Muscle layer of duodenum (tissue), 2 donors: ENCODE measurements around the gene LPIN1.

ENCODE experiments used
- H3K27ac ChIP-seq: one replicate; pipeline ENCODE4 v1.7.0; 2013; ENCODE audit warnings: mild to moderate bottlenecking, low read length
- H3K27me3 ChIP-seq: one replicate; pipeline ENCODE4 v1.7.0; 2013; ENCODE audit warnings: low read depth, mild to moderate bottlenecking, control low read depth, low read length
- H3K36me3 ChIP-seq, 2 donors: one replicate each; pipeline ENCODE4 v1.7.0; 2013; ENCODE audit warnings: low read length in 2 of 2, control low read depth in 1 of 2, mild to moderate bottlenecking in 1 of 2; ENCODE audit not compliant: insufficient read depth in 2 of 2, control insufficient read depth in 1 of 2
- H3K4me1 ChIP-seq, 2 donors: one replicate each; pipeline ENCODE4 v1.7.0; 2013; ENCODE audit warnings: low read length in 2 of 2, mild to moderate bottlenecking in 2 of 2, control low read depth in 1 of 2, moderate library complexity in 1 of 2; ENCODE audit not compliant: insufficient read depth in 2 of 2, control insufficient read depth in 1 of 2
- H3K4me3 ChIP-seq, 2 donors: one replicate each; pipeline ENCODE4 v1.7.0; 2013; ENCODE audit warnings: low read length in 2 of 2, low read depth in 1 of 2, mild to moderate bottlenecking in 1 of 2
- H3K9me3 ChIP-seq, 2 donors: one replicate each; pipeline ENCODE4 v1.7.0; 2013; ENCODE audit warnings: low read length in 2 of 2, control low read depth in 1 of 2, mild to moderate bottlenecking in 1 of 2; ENCODE audit not compliant: control insufficient read depth in 1 of 2
- donor health status: healthy.

Gene LPIN1

DNA sequence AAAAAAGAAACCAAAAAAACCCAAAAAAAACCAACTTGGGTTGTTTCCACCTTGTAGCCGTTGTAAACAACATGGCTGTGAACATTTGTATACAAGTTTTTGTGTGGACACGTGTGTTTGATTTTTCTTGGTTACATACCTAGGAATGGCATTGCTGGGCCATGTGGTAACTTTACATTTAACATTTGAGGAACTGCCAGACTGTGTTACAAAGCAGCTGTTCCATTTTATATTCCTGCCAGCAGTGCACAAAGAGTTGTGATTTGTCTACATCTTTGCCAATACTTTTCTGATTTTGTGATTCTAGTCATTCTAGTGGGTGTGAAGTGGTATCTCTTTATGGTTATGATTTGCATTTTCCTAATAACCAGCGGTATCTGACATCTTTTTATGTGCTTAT lies 22.5 kb downstream of the LPIN1 start:
- Histone ChIP-seq H3K4me1 (peaks cover 5 to 9% of the 10 kb centered on the region in 2 donors), H3K36me3 (peaks cover 41 to 66% of the 10 kb centered on the region in 2 donors), H3K27ac (no peak overlapping the region), H3K9me3 (no peaks in the 10 kb centered on the region), H3K27me3 (no peaks in the 10 kb centered on the region), H3K4me3 (no peak overlapping the region)

DNA sequence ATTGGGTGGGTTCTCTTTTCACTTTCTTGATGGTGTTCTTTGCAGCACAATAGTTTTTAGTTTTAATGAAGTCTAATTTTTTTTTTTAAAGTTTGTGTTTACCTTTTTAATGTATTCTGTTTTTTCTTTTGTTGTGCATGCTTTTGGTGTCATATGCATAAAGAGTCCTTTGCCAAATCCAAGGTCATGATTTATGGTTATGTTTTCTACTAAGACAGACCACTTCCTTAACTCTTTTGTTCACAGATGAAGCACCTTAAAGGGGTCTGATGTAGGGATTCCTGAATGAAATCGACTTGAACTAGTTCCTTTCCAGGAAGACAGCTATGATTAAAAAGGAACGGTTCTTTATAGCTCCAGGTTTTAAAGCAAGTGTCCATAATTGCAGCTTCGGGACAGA lies 23.1 kb downstream of the LPIN1 start:
- no peak overlapping the region for H3K27ac ChIP-seq
- no peaks in the 10 kb centered on the region for H3K27me3 ChIP-seq
- H3K4me1 ChIP-seq: peaks cover 2 to 3% of the 10 kb centered on the region in 2 donors
- H3K9me3 ChIP-seq: no peaks in the 10 kb centered on the region
- peaks cover 47 to 72% of the 10 kb centered on the region in 2 donors for H3K36me3 ChIP-seq
- H3K4me3 ChIP-seq: no peak overlapping the region

DNA sequence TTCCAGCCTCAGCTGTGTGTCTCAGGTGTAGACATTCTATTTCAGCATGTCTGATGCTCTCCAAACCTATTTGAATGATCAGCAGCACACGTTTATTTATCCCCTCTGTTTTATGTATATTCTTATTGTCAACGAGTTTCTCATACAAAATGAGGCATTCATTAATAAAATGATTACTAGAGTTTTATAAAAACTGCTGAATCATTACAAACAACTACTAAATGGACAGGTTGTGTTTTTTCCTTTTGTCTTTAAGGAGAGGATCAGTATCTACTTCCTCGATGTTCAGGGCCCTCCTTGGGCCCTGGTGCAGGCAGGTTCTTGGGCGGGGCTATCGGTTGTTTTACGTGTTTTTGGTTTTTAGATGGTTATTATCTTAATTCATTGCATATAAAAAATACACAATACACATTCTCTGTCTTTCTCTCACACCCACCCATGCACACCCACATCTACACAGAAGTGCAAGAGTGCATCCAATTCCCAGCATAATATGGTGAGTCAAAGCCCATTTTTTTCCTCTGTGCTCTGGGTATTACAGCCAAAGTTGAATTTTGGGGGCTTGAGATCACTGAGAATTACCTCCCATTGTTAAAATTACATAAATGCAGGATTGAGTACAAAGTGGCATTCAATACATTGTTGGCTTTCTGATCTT lies 24.2 kb downstream of the LPIN1 start:
- H3K4me3 ChIP-seq: no peak overlapping the region
- H3K27ac ChIP-seq: no peak overlapping the region
- no peaks in the 10 kb centered on the region for H3K4me1 ChIP-seq
- no peaks in the 10 kb centered on the region for H3K9me3 ChIP-seq
- peaks cover 53 to 71% of the 10 kb centered on the region in 2 donors for H3K36me3 ChIP-seq
- no peaks in the 10 kb centered on the region for H3K27me3 ChIP-seq

DNA sequence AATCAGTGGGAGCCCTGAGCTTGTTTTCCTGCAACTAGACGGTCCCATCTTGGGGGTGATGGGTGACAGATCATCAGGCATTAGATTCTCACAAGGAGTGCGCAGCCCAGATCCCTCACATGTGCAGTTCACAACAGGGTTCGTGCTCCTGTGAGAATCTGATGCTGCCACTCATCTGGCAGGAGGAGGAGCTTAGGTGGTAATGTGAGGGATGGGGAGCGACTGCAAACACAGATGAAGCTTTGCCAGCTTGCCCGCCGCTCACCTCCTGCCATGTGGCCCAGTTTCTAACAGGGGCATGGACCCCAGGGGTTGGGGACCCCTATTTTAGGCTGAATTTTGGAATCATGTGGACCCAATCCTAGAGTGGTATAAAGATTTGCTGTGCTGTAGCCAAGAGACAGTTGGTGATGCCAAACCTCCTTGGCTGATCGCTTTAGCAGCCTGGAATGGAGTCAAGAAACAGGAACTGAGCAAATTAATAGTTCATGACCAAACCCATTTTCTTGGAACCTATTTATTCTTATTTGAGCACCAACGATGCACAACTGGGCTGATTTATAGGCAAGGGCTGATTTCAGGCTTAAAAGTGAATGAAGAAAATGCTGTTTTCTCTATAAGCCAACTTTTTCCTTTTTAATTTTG lies 25.7 kb downstream of the LPIN1 start:
- Histone ChIP-seq H3K4me3 (no peak overlapping the region), H3K27me3 (no peaks in the 10 kb centered on the region), H3K36me3 (peaks cover 39 to 57% of the 10 kb centered on the region in 2 donors), H3K9me3 (no peaks in the 10 kb centered on the region), H3K4me1 (no peaks in the 10 kb centered on the region), H3K27ac (no peak overlapping the region)

DNA sequence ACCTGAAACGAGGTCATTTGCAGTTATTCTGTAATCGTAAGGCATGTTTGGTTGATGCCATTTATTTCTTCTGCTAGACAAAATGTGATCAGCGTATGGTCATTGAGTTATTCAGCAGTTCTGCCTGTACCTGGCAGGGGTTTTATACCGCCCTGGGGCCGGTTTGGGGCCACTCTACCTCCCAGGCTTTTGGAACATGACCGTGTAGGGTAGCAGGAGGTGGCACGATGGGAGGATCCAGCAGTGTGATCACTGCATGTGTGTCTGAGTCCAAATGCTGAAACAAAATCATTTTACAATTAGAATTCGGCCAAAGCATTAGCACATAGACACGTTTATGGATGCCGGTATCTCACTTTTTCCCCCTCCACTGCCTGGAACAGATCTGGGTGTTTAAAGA lies 26.7 kb downstream of the LPIN1 start:
- Histone ChIP-seq H3K27ac (no peak overlapping the region), H3K36me3 (peaks cover 38 to 48% of the 10 kb centered on the region in 2 donors), H3K4me3 (no peak overlapping the region), H3K9me3 (no peaks in the 10 kb centered on the region), H3K4me1 (no peaks in the 10 kb centered on the region), H3K27me3 (no peaks in the 10 kb centered on the region)

DNA sequence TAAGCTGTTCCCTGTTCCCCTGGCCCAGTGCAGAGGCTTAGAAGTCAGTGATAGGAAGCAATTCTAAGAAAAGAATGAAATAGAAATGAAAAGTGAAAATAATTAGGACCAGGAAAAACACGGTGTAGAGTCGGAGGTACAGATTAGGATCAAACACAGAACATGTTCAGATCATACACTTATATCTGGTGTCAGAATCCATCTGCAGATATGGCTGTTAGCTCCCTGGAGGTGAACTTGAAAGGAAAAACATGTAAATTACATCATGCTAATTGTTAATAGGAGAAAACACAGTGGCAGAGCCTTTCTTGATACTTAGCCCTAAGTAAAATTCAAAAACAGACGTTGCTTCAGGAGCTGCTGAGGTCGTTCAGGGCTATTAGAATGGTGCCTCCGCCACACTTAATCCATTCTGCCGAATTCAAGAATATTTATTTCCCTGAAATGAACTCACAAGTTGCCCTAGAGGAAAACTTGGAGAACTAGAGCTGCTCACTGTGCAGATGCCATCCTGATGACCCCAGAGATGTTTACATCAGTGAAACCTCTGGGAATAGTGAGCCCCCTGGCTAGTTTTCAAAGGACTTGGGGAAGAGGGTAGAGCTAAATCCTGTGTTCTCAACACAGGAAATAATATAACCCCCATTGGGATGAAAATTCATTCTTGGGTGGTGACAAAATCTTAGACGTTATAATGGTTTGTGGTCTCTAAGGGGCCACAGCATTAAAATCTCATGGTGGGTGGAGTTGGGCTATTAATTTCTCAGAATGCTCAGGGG lies 27.5 kb downstream of the LPIN1 start:
- peaks cover 0 to under 1% of the 10 kb centered on the region in 2 donors for H3K4me1 ChIP-seq
- H3K27me3 ChIP-seq: no peaks in the 10 kb centered on the region
- H3K4me3 ChIP-seq: no peak overlapping the region
- peaks cover 38 to 48% of the 10 kb centered on the region in 2 donors for H3K36me3 ChIP-seq
- no peak overlapping the region for H3K27ac ChIP-seq
- no peaks in the 10 kb centered on the region for H3K9me3 ChIP-seq

DNA sequence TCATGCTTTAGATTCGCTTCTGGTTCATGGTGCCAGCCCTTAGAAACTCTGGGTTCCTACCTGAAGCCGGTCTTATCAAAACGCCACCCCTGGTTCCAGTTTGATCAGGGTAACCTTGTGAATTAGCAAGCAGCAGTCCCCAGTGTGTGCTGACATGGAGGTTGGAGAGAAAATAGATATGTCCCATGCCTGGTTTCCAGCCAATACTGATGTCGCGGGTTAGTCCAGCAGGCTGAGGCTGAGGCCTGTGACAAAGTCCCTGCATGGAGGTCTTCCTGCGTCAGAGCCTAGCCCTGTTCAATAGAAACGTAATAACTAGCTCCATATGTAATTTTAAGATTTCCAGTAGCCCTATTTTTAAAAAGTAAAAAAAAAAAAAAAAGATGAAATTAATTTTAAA lies 28.2 kb downstream of the LPIN1 start:
- Histone ChIP-seq H3K27me3 (no peaks in the 10 kb centered on the region), H3K36me3 (peaks cover 38 to 45% of the 10 kb centered on the region in 2 donors), H3K4me3 (no peak overlapping the region), H3K9me3 (no peaks in the 10 kb centered on the region), H3K27ac (no peak overlapping the region), H3K4me1 (peaks cover 0 to 6% of the 10 kb centered on the region in 2 donors)

DNA sequence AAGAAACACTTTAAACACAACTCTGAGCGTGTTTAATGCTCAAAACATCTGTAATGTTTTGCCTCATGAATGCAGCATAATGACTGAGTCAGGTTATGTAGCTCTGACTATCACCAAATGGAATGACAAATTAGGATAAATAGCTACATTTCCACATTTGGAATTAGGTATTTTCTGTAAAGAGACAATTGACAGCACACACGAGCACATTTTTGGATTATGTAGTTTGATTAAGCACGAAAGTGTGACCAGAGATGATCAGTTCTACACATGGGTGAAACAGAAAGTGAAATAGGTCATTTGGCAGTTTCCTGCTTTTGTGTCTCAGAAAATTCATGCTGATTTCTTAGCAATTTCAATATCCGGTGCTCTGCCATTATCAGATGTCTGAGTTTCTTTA lies 29.0 kb downstream of the LPIN1 start:
- H3K9me3 ChIP-seq: no peaks in the 10 kb centered on the region
- H3K27me3 ChIP-seq: no peaks in the 10 kb centered on the region
- peak overlapping the region in 1 of 2 donors; percentile 4 for H3K4me3 ChIP-seq
- H3K27ac ChIP-seq: no peak overlapping the region
- peaks cover 37 to 43% of the 10 kb centered on the region in 2 donors for H3K36me3 ChIP-seq
- H3K4me1 ChIP-seq: peaks cover 0 to 6% of the 10 kb centered on the region in 2 donors

DNA sequence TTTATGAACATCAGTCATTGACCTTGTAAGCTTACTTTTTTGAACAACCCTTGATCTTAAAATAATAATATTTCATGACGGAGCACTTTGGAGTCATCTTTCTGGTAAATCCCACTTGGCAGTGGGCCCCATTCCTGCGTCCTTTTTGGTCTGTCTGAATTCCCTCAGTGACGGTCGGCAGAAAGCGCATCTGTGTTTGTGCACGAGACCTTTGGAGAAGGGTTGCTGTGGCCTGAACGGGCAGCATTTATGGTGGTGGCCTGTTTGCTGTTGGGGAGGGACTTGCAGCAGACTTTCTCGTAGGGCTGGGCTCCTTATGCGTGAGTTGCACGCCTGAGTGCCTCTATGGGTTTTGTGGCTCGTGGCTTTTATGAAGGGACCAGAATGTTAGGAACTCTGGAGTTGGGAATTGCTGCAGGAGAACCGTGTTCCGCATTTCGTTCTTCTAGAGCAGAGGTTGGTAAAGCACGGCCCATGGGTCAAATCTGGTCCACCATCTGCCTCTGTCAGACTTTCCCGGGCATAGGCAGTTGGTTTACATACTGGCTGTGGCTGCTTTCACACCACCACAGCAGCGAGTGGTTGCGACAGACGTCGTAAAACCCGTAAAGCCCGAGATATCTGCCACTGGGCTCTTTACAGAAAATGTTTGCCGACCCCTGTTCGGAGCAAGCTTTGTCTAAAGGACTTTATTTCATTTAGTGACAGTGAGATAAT lies 30.8 kb downstream of the LPIN1 start:
- peaks cover 0 to 6% of the 10 kb centered on the region in 2 donors for H3K4me1 ChIP-seq
- peaks cover 32 to 46% of the 10 kb centered on the region in 2 donors for H3K36me3 ChIP-seq
- no peaks in the 10 kb centered on the region for H3K27me3 ChIP-seq
- no peak overlapping the region for H3K4me3 ChIP-seq
- H3K9me3 ChIP-seq: no peaks in the 10 kb centered on the region
- H3K27ac ChIP-seq: no peak overlapping the region

DNA sequence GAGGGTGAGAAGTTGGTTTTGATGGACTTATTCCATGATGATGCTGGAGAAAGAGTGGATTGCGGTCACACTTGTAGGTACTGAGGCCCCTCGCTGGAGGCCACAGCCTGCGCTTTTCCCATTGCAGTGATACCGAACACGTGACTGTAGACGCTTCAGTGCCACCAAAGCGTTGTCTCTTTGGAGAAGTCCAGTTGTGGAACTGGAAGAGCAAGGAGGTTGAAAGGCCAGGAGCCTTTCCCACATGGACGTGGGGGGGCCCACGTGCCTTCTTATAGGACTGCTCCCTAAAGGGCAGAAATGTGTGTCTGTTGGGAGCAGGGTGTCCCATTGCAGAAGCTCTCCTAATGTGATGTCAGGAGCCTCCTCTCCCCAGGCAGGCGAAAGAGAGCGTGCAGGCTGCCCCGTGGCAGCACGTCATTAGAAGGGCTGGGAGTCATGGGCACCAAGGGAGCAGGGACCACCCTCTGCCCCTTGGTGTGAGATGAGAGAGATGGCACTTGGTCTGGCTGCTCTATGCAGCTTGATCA lies 31.5 kb downstream of the LPIN1 start:
- Histone ChIP-seq H3K27me3 (no peaks in the 10 kb centered on the region), H3K4me3 (no peak overlapping the region)

DNA sequence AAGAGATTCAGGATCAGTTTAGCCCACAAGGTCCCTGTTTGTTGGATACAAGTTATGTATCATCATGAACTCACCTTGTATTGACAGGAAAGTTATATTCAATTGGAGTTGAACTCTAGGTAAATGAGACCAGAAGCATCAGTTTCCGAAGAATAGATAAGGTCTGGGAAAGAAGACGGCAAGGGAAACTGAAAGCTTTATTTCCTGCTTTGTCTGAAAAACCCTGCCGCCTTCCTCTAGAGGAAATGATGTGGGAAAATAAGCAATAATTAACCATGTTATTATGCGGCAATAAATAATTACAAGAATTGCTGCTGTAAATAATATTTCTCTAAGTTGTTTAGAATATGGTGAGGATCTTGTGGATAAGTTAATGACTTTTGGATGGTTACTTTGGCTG lies 32.0 kb downstream of the LPIN1 start:
- Histone ChIP-seq H3K9me3 (no peaks in the 10 kb centered on the region), H3K36me3 (peaks cover 41 to 49% of the 10 kb centered on the region in 2 donors), H3K4me3 (no peak overlapping the region), H3K27ac (no peak overlapping the region), H3K4me1 (peaks cover 0 to 6% of the 10 kb centered on the region in 2 donors), H3K27me3 (no peaks in the 10 kb centered on the region)

More for the DNA sequence above, 31.5 kb downstream of the LPIN1 start:
- Histone ChIP-seq H3K36me3 (peaks cover 36 to 49% of the 10 kb centered on the region in 2 donors), H3K4me1 (peaks cover 0 to 6% of the 10 kb centered on the region in 2 donors), H3K9me3 (no peaks in the 10 kb centered on the region), H3K27ac (no peak overlapping the region)
